Osteoblast (primary cell): ENCODE measurements around the gene NMT2. TPM values are rescaled to one million over a fixed set of nuclear protein-coding genes. Genes with fewer than 3 reads are reported as not detected.
"Not testable (repeated sequence)": the region's sequence is repeated elsewhere in the genome, so short reads cannot be mapped to it uniquely, and the experiment has no call there.

ENCODE experiments used
- DNase-seq: peaks from one replicate; pipeline ENCODE4 v3.0.0; 2011; ENCODE audit warnings: low spot score, mixed read lengths; ENCODE audit not compliant: insufficient read length; ENCODE audit errors: missing footprints
- H2AFZ ChIP-seq: 2 replicates; pipeline ENCODE4 v1.6.0; 2011; ENCODE audit warnings: mild to moderate bottlenecking, low read length
- H3K27ac ChIP-seq: 2 replicates; pipeline ENCODE4 v1.5.1; 2011; ENCODE audit warnings: mild to moderate bottlenecking, low read depth, low read length, moderate library complexity
- H3K27me3 ChIP-seq: 2 replicates; pipeline ENCODE4 v1.6.0; 2012; ENCODE audit warnings: mild to moderate bottlenecking, control low read depth, inconsistent platforms, low read length, moderate library complexity; ENCODE audit not compliant: insufficient read depth
- H3K36me3 ChIP-seq: 2 replicates; pipeline ENCODE4 v1.5.1; 2011; ENCODE audit warnings: mild to moderate bottlenecking, low read length, control low read depth, moderate library complexity; ENCODE audit not compliant: insufficient read depth
- H3K4me1 ChIP-seq: 2 replicates; pipeline ENCODE4 v1.5.1; 2011; ENCODE audit warnings: mild to moderate bottlenecking, low read length, control low read depth, moderate library complexity; ENCODE audit not compliant: insufficient read depth
- H3K4me2 ChIP-seq: 2 replicates; pipeline ENCODE4 v1.6.0; 2011; ENCODE audit warnings: mild to moderate bottlenecking, low read length; ENCODE audit not compliant: insufficient read depth
- H3K4me3 ChIP-seq: fragments of 200-600 bp; sonication (generic); 3 replicates; pipeline ENCODE4 v1.5.1; 2012; ENCODE audit warnings: mild to moderate bottlenecking, low read length, inconsistent platforms; ENCODE audit not compliant: insufficient read depth
- H3K79me2 ChIP-seq: 2 replicates; pipeline ENCODE4 v1.6.0; 2012; ENCODE audit warnings: mild to moderate bottlenecking, low read length, control low read depth, inconsistent platforms; ENCODE audit not compliant: insufficient read depth
- H3K9me3 ChIP-seq: 2 replicates; pipeline ENCODE4 v1.5.1; 2011; ENCODE audit warnings: low read depth, low read length, control low read depth
- H4K20me1 ChIP-seq: 2 replicates; pipeline ENCODE4 v1.6.0; 2012; ENCODE audit warnings: mild to moderate bottlenecking, low read length, control low read depth; ENCODE audit not compliant: insufficient read depth
- CTCF ChIP-seq: IDR thresholded peaks from 2 replicates; pipeline ENCODE4 v1.5.1; 2011; ENCODE audit warnings: mild to moderate bottlenecking, low read depth, low read length, moderate library complexity; ENCODE audit errors: extremely low read depth
- total RNA-seq: library from RNA; depleted of rRNA; stranded (reverse); fragments of >200 nt; gene quantifications from 2 replicates; pipeline ENCODE4 v1.2.3, GENCODE V29; 2012

Gene NMT2
- total RNA-seq, 1 donor = 43.8 TPM

GRCh38 chr10:15211464-15211979 lies 43.0 kb upstream of the NMT2 start:
- Histone ChIP-seq H3K79me2 (peaks cover 16% of the 10 kb centered on the region), H3K9me3 (no peaks in the 10 kb centered on the region), H3K4me3 (peak overlapping the region; percentile 38), H3K27ac (peak overlapping the region; percentile 92), H3K4me1 (peaks cover 27% of the 10 kb centered on the region), H3K4me2 (peak overlapping the region; percentile 78), H3K36me3 (peaks cover 25% of the 10 kb centered on the region), H2AFZ (peak overlapping the region; percentile 36), H4K20me1 (no peaks in the 10 kb centered on the region), H3K27me3 (no peaks in the 10 kb centered on the region)
- TF ChIP-seq CTCF = no peak
- DNase-seq = peak; percentile 97

- Histone ChIP-seq H3K27ac (peak overlapping the region; percentile 92), H3K9me3 (no peaks in the 10 kb centered on the region), H3K4me3 (no peak overlapping the region), H3K4me1 (peaks cover 27% of the 10 kb centered on the region), H2AFZ (no peak overlapping the region), H3K27me3 (no peaks in the 10 kb centered on the region), H3K4me2 (no peak overlapping the region), H4K20me1 (no peaks in the 10 kb centered on the region), H3K79me2 (peaks cover 16% of the 10 kb centered on the region), H3K36me3 (peaks cover 19% of the 10 kb centered on the region)
- TF ChIP-seq CTCF = no peak
- no peak for DNase-seq
Measured at GRCh38 chr10:15210521-15210920, 42.0 kb upstream of the NMT2 start.

- no peak overlapping the region for H3K4me3 ChIP-seq
- H3K4me2 ChIP-seq = peak overlapping the region; percentile 28
- H4K20me1 ChIP-seq = no peaks in the 10 kb centered on the region
- H3K27me3 ChIP-seq = no peaks in the 10 kb centered on the region
- no peaks in the 10 kb centered on the region for H3K9me3 ChIP-seq
- H3K36me3 ChIP-seq = peaks cover 19% of the 10 kb centered on the region
- DNase-seq = peak; percentile 86
- peaks cover 16% of the 10 kb centered on the region for H3K79me2 ChIP-seq
- peaks cover 27% of the 10 kb centered on the region for H3K4me1 ChIP-seq
- no peak overlapping the region for H3K27ac ChIP-seq
- peak; percentile 92 for TF ChIP-seq CTCF
- H2AFZ ChIP-seq = peak overlapping the region; percentile 33
Measured at GRCh38 chr10:15209827-15210509, 41.5 kb upstream of the NMT2 start.

DNA sequence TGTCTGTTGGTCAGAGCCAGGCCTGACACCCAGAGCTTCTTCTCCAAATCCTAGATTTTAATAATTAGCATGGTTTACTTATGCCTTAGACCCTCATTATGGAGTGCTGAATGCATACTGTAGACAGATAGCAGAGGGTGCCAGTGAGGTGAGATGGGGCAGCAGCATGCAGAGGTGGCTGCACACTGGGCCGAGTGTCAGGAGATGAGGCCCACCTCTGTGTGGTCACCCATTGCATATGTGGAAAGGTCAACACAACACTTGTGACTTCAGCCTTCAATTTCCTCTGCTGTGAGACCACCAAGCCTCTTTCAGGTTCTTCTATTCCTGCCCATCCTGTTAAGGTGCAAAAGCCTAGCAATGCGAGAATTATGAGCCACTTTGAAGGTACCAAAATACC lies 39.7 kb upstream of the NMT2 start:
- Histone ChIP-seq H3K27ac (no peak overlapping the region), H3K79me2 (peaks cover 14% of the 10 kb centered on the region), H3K4me3 (no peak overlapping the region), H3K9me3 (no peaks in the 10 kb centered on the region), H2AFZ (no peak overlapping the region), H3K27me3 (no peaks in the 10 kb centered on the region), H3K4me1 (peaks cover 30% of the 10 kb centered on the region), H3K36me3 (peaks cover 11% of the 10 kb centered on the region), H3K4me2 (no peak overlapping the region), H4K20me1 (no peaks in the 10 kb centered on the region)
- no peak for TF ChIP-seq CTCF
- no peak for DNase-seq

DNA sequence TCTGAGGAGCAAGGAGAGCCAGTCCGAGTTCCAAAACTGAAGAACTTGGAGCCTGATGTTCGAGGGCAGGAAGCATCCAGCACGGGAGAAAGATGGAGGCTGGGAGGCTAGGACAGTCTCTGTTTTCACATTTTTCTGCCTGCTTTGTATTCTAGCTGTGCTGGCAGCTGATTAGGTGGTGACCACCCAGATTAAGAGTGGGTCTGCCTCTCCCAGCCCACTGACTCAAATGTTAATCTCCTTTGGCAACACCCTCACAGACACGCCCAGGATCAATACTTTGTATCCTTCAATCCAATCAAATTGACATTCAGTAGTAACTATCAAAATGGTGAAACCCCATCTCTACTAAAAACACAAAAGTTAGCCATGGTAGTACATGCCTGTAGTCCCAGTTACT lies 38.9 kb upstream of the NMT2 start:
- H3K36me3 ChIP-seq = not testable (repeated sequence)

More for the DNA sequence above, 38.9 kb upstream of the NMT2 start:
- H3K27ac ChIP-seq, H2AFZ ChIP-seq, DNase-seq, H3K4me3 ChIP-seq, H3K9me3 ChIP-seq, H3K79me2 ChIP-seq, H4K20me1 ChIP-seq, H3K4me2 ChIP-seq, H3K27me3 ChIP-seq: not testable (repeated sequence)
- H3K4me1 ChIP-seq = peaks cover 38% of the 10 kb centered on the region
